Panc1 (cell line): ENCODE measurements around the gene DOCK8. TPM values are rescaled to one million over a fixed set of nuclear protein-coding genes. Genes with fewer than 3 reads are reported as not detected.

ENCODE experiments used
- ATAC-seq: fragments of 200-7000 bp; cut with Tn5 transposase; 2 replicates; pipeline ENCODE4 v1.9.1; 2020; ENCODE audit warnings: mild to moderate bottlenecking, moderate library complexity
- BruUV-seq: library from RNA; stranded (reverse); fragments of 400-500 nt; replicated peaks from 2 replicates; lab custom pipeline; 2021; lab: Mats Ljungman, UMichigan
- CTCF ChIA-PET: fragments of 300-600 bp; sonication (Branson Sonifier 250); formaldehyde crosslinking; loops from one replicate; lab custom pipeline; 2022; ENCODE audit warnings: antibody characterized with exemption; lab: Charles Lee
- POLR2A ChIA-PET: fragments of 300-600 bp; sonication (Branson Sonifier 250); formaldehyde crosslinking; loops from one replicate; lab custom pipeline; 2022; ENCODE audit warnings: antibody characterized with exemption; lab: Charles Lee
- DNase-seq: peaks from one replicate; pipeline ENCODE4 v3.0.0-alpha.2; 2010; ENCODE audit warnings: low read depth, low spot score
- H3K27ac ChIP-seq: 2 replicates; pipeline ENCODE4 v1.5.1; 2011; ENCODE audit warnings: mild to moderate bottlenecking, low read length, inconsistent platforms
- H3K27me3 ChIP-seq: fragments of 200-500 bp; sonication (Bioruptor generic); 2 replicates; pipeline ENCODE4 v1.6.0; 2014; ENCODE audit warnings: low read length, inconsistent platforms; ENCODE audit not compliant: control insufficient read depth, insufficient read depth
- H3K36me3 ChIP-seq: fragments of 200-500 bp; sonication (Bioruptor generic); 2 replicates; pipeline ENCODE4 v1.5.1; 2014; ENCODE audit warnings: inconsistent platforms, mild to moderate bottlenecking, low read length, moderate library complexity; ENCODE audit not compliant: control insufficient read depth, insufficient read depth
- H3K4me1 ChIP-seq: 2 replicates; pipeline ENCODE4 v1.5.1; 2011; ENCODE audit warnings: inconsistent platforms, mild to moderate bottlenecking, low read length, moderate library complexity; ENCODE audit not compliant: control insufficient read depth, insufficient read depth
- H3K4me3 ChIP-seq, 2 experiments: 2 replicates each; pipeline ENCODE4 v1.5.1; 2011 to 2012; ENCODE audit warnings: low read depth in 2 of 2, low read length in 2 of 2, mild to moderate bottlenecking in 2 of 2, inconsistent platforms in 1 of 2, moderate library complexity in 1 of 2
- H3K9me3 ChIP-seq: fragments of 200-500 bp; sonication (Bioruptor generic); 2 replicates; pipeline ENCODE4 v1.5.1; 2014; ENCODE audit warnings: low read depth, mild to moderate bottlenecking, inconsistent platforms, low read length, moderate library complexity; ENCODE audit not compliant: control insufficient read depth, insufficient read depth
- POLR2AphosphoS5 ChIP-seq: IDR thresholded peaks from 2 replicates; pipeline ENCODE4 v1.6.1; 2012; ENCODE audit warnings: mild to moderate bottlenecking, low read depth, low read length, moderate library complexity
- SIN3A ChIP-seq: IDR thresholded peaks from 2 replicates; pipeline ENCODE4 v1.6.1; 2012; ENCODE audit warnings: low read depth, mild to moderate bottlenecking, low read length, moderate library complexity, borderline replicate concordance; ENCODE audit not compliant: insufficient read depth
- TCF7L2 ChIP-seq: IDR thresholded peaks from 2 replicates; pipeline ENCODE4 v1.6.1; 2011; ENCODE audit warnings: mild to moderate bottlenecking, low read depth, low read length, inconsistent platforms
- in situ Hi-C: cut with HindIII; loops from 2 replicates; pipeline ENCODE4 v1.10.0; 2016; ENCODE audit warnings: low sequenced_read_pairs, low pct_unique_long_range_greater_than_20kb
- intact Hi-C: fragments of 100-400 bp; cut with micrococcal nuclease; formaldehyde crosslinking; loops from one replicate; pipeline ENCODE4 v1.10.0; 2022; ENCODE audit not compliant: unreplicated experiment
- total RNA-seq: library from RNA; stranded (reverse); gene quantifications from one replicate; pipeline ENCODE4 v1.2.1, GENCODE V29; 2021; ENCODE audit not compliant: unreplicated experiment
- TF ChIP-seq, protein P1 (sequence below), 2 experiments: IDR thresholded peaks; 2 replicates each; pipeline ENCODE4 v1.6.1; 2011 to 2012; ENCODE audit warnings: low read depth in 2 of 2, control low read depth in 1 of 2, low read length in 1 of 2, mild to moderate bottlenecking in 1 of 2, moderate library complexity in 1 of 2; ENCODE audit not compliant: insufficient read depth in 1 of 2
- TF ChIP-seq, protein P2 (sequence below): fragments of 450-650 bp; IDR thresholded peaks from 2 replicates; pipeline ENCODE4 v1.5.1; 2017; ENCODE audit warnings: mild to moderate bottlenecking

The DOCK8 gene
- total RNA-seq, 1 experiment from 2014 or later = 1.4 TPM

DNA sequence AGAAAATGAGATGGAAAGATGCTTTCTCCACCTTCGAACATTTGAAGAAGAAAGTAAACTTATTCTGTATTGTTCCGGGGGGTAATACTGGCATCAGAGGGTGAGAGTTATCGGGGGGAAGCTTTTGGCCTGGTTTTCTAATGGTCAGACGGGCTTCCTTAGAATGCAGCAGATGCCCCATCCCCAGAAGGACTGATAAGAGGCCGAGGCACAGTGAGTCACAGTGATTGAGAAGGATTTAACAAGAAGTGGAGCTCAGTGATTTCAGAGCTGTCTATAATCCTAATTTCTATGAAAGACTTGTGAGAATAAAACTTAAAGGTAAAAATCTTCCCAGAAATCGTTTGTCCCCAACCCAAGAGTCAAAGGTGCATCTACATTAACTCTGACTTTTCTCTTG is 123.9 kb downstream of the DOCK8 start:
- H3K4me3 ChIP-seq = no peak overlapping the region
- no peak for TF ChIP-seq TCF7L2
- TF ChIP-seq POLR2AphosphoS5 = no peak
- TF ChIP-seq, protein P1, sequence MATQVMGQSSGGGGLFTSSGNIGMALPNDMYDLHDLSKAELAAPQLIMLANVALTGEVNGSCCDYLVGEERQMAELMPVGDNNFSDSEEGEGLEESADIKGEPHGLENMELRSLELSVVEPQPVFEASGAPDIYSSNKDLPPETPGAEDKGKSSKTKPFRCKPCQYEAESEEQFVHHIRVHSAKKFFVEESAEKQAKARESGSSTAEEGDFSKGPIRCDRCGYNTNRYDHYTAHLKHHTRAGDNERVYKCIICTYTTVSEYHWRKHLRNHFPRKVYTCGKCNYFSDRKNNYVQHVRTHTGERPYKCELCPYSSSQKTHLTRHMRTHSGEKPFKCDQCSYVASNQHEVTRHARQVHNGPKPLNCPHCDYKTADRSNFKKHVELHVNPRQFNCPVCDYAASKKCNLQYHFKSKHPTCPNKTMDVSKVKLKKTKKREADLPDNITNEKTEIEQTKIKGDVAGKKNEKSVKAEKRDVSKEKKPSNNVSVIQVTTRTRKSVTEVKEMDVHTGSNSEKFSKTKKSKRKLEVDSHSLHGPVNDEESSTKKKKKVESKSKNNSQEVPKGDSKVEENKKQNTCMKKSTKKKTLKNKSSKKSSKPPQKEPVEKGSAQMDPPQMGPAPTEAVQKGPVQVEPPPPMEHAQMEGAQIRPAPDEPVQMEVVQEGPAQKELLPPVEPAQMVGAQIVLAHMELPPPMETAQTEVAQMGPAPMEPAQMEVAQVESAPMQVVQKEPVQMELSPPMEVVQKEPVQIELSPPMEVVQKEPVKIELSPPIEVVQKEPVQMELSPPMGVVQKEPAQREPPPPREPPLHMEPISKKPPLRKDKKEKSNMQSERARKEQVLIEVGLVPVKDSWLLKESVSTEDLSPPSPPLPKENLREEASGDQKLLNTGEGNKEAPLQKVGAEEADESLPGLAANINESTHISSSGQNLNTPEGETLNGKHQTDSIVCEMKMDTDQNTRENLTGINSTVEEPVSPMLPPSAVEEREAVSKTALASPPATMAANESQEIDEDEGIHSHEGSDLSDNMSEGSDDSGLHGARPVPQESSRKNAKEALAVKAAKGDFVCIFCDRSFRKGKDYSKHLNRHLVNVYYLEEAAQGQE (IDR thresholded peaks at IDR 0.05; ENCODE audit: insufficient read depth in 1 of 2, low read depth in 2 of 2, low read length in 1 of 2) = no peak
- TF ChIP-seq SIN3A = no peak
- TF ChIP-seq, protein P2, sequence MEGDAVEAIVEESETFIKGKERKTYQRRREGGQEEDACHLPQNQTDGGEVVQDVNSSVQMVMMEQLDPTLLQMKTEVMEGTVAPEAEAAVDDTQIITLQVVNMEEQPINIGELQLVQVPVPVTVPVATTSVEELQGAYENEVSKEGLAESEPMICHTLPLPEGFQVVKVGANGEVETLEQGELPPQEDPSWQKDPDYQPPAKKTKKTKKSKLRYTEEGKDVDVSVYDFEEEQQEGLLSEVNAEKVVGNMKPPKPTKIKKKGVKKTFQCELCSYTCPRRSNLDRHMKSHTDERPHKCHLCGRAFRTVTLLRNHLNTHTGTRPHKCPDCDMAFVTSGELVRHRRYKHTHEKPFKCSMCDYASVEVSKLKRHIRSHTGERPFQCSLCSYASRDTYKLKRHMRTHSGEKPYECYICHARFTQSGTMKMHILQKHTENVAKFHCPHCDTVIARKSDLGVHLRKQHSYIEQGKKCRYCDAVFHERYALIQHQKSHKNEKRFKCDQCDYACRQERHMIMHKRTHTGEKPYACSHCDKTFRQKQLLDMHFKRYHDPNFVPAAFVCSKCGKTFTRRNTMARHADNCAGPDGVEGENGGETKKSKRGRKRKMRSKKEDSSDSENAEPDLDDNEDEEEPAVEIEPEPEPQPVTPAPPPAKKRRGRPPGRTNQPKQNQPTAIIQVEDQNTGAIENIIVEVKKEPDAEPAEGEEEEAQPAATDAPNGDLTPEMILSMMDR = no peak
- DNase-seq (no peak), ATAC-seq (no peak)
- ChIA-PET POLR2A (no interaction called here), CTCF (no interaction called here)
- BruUV-seq = no TSS peak
- H3K27me3 ChIP-seq = no peaks in the 10 kb centered on the region
- intact Hi-C loops = no loop called here
- in situ Hi-C loops = no loop called here
- H3K4me1 ChIP-seq = no peaks in the 10 kb centered on the region
- no peaks in the 10 kb centered on the region for H3K36me3 ChIP-seq
- no peak overlapping the region for H3K27ac ChIP-seq
- no peaks in the 10 kb centered on the region for H3K9me3 ChIP-seq

DNA sequence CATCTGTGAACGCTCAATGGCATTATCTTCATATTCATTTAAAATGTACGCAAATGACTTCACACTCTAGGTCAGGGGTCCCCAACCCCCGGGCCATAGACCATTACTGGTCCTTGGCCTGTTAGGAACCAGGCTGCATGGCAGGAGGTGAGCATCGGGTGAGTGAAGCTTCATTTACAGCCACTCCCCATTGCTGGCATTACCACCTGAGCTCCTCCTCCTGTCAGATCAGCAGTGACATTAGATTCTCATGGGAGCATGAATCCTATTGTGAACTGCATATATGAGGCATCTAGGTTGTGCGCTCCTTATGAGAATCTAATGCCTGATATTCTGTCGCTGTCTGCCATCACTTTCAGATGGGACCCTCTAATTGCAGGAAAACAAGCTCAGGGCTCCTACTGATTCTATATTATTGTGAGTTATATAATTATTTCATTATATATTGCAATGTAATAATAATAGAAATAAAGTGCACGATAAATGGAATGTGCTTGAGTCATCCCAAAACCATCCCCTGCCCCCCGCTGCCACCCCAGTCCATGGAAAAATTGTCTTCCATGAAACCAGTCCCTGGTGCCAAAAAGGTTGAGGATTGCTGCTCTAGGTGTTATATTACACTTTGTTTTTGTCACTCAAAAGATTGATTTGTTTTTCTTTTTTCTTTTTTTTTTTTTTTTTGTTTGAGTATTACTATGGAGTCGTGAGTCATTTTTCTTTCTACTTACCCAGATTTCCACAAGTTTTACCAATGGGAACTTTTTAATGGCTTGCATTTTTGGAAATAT is 127.2 kb downstream of the DOCK8 start:
- ATAC-seq (no peak), DNase-seq (no peak)
- no TSS peak for BruUV-seq
- no peak overlapping the region for H3K27ac ChIP-seq
- no peaks in the 10 kb centered on the region for H3K36me3 ChIP-seq
- no peak overlapping the region for H3K4me3 ChIP-seq
- H3K9me3 ChIP-seq = no peaks in the 10 kb centered on the region
- ChIA-PET POLR2A (no interaction called here), CTCF (no interaction called here)
- H3K27me3 ChIP-seq = no peaks in the 10 kb centered on the region
- TF ChIP-seq TCF7L2 = no peak
- no peak for TF ChIP-seq SIN3A
- TF ChIP-seq, protein P1 (IDR thresholded peaks at IDR 0.05; ENCODE audit: insufficient read depth in 1 of 2, low read depth in 2 of 2, low read length in 1 of 2) = no peak
- TF ChIP-seq POLR2AphosphoS5 = no peak
- TF ChIP-seq, protein P2 = no peak
- intact Hi-C loops (no loop called here), in situ Hi-C loops (no loop called here)
- no peaks in the 10 kb centered on the region for H3K4me1 ChIP-seq
